Activated T-cell treated with anti-CD3 and anti-CD28 coated beads for 1 hour (primary cell): ENCODE data around the gene NOL6.
A peak's percentile ranks its signal among the peaks of the same experiment; 100 is the strongest.
"Not testable (repeated sequence)": the region's sequence is repeated elsewhere in the genome, so short reads cannot be mapped to it uniquely, and the experiment has no call there.

ENCODE experiments used
- DNase-seq: peaks from one replicate; pipeline ENCODE4 v3.0.0-alpha.2; 2020; ENCODE audit warnings: low read depth

Gene NOL6

DNA sequence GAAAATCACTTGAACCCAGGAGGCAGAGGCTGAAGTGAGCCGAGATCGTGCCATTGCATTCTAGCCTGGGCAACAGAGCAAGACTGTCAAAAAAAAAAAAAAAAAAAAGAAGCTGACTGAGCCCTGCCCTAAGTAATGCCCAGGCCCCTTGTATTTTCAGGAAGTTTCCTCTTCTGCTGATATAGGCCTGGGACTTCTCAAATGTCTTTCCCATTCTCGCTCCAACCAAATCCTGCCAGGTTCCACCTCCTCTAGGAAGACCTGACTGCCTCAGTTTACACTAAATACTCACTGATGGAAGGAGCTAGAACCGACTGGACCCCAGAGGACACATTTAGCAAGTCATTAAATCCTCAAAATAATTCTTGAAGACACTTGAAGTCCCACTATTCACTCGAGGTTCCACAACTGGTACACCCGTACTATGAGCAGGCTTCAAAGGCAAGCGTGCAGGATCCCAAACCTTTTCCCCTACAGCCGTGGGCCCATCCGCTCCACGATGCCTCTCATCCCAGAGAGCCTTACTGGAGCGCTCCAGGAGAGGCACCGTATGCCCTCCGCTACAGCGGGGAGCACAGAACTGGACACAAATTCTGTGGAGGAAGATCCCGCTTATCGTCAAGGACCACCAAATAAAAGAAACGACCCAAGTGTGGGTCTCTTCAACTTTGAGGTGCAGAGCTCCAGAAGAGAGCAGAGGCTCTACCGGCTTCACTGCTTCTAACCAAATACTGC lies 676 bp downstream of the NOL6 start:
- no peak for DNase-seq

GRCh38 chr9:33472171-33472880 lies 1.4 kb downstream of the NOL6 start:
- DNase-seq: no peak

DNA sequence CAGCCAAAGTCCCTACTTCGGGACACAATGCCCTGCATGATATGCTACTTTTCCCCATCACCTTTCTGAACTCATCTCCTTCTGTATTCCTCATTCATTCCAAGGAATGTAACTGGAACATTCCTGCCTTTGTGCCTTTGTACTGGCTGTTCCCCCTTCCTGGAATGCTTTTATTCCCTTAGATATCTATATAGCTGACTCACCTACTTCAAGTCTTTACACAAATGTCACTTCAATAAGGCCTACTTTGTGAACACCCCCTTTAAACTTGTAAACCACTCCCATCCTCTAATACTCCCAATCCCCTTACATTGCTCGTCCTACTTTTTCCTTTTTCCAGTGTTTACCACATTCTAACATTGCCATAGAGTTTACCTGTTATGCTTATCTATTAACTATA lies 2.4 kb downstream of the NOL6 start:
- DNase-seq: no peak

DNA sequence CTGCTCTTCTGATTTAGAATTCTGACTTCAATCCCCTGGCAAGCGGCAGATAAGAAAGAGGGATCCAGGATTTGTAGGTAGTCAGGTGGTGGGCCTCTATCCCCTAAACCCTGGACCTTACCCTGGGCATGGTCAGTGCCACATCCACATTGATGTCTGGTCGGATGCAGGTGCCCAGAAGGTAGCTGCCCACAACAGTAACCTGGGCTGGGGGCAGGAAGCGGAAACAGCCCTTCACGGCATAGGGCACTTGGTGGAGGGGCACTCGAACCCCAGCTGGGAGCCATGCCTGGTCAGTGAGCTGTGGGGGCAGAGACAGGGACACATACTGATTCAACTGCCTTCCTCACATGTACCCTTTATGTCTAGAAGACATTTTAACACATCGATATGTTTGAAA lies 3.8 kb downstream of the NOL6 start:
- DNase-seq: no peak

DNA sequence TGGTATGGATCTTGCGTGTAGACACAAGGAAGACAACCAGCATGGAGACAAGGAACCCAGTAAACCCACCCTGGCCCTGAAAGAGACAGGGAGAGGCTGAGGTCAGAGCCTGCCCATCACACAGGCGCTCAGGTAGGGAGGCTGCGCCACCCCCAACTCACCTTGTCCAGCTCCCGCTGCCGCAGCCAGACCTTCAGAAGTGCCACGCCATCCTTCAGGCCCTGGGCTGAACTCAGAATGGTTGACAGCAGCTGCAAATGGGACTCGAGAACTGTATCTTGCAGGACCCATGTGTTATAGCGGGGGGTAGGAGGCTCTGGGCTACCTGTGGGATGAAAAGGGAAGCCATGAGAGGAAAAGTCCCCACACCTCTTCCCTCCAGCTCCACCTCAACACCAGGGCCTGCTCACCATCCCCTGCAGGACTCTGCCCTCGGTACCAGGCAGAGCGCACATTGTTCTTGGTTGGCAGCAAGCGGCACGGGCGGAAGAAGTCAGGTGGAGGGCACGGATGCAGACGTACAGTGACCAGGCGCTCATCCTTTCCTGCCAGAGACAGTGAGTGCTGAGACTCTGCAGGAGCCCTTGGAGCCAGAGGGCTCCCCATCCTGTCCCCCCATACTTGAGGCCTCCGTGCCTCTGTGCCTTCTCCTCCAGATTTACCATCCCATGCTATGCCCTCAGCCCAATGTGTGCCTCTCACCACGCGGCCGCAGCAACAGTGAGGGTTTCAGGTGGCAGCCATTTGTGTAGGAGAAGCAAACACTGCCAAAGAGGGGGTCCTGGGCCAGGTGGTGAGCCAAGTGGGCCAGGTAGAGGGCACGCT lies 4.7 kb downstream of the NOL6 start:
- DNase-seq: no peak

DNA sequence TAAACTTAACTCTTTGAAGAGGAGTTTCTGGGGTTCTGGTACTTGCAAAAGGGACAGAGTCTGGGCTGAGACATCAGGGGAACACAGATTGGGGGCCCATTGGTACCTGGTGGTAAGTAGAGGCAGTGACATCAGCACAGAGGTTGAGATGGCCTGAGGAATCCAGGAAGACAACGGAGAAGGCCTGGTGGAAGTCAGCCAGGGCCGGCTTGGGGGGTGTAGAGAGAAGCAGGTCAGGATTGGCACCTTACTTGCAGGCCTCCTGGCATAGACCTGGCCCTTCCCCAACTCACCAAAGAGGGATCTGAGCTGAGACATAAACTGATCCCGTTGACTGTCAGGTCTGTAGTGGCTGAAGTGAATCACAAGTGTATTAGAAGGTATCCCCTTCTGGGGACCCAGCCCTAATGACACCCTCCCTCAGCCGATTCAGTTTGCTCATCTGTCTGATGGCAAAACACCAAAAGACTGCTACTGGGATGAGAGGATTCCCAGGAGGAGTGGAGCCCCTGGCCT lies 5.5 kb downstream of the NOL6 start:
- DNase-seq: no peak

DNA sequence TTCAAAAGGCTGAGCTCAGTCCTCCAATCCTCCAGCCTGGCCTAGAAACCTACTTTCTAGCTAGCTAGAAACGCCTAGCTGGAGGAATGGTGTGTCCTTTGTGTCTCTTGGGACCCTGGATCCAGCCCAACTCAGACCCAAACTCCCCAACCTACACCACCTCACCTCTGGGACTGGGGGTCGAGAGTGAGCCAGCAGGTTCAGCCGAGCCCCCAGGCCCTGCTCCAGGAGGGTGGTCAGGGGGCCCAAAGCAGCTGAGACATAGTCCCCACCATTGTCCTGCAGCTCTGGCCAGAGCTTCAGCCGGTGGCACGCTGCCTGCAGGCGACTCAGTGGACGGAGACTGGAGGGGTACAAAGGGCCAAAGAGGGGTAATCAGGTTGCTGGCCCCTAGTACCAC lies 6.2 kb downstream of the NOL6 start:
- no peak for DNase-seq

GRCh38 chr9:33466565-33467495 lies 6.9 kb downstream of the NOL6 start:
- DNase-seq: peak; percentile 72

DNA sequence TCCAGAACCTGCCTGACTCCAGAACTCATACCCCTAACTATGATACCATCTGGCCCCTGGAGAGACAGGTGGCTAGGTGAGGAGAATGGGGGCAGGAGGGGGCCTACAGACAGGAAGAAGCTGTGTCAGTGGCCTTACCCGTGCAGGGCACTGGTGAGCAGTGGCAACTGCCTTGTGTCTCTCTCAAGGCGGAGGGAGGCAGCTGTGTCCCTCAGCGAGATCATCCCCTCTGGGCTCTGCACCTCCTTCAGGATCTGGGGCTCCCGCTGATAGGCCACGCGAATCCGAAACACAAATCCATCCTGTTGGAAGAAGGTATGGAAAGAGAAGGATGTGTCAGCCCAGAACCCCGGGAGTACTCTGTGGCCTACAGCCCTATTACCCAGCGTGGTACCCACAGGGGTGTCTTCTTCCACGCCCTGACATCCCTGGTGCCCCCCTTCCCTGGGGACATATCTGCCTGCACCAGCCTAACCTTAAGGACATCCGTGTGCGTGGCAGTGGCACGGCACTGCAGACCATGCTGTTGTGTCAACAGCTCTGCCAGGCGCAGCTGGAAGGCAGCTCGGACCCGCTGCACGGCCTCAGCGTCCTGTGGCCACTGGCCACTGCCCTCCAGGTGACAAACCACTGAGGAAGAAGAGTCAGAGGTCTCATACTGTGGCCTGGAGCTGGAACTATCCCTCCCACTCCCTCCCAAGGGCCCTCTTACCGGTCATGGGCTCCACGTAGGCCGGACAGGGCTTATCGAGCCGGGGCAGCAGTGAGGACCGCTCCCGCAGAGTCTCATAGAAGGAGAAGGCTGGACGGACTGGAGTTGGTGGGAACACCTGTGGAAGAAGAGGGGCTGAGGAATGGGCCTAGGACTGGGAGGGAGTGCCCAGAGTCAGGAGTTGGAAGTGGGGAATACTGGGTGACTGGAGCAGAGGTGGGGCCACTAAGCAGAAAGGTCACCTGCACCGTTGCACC lies 7.8 kb downstream of the NOL6 start:
- DNase-seq: no peak

DNA sequence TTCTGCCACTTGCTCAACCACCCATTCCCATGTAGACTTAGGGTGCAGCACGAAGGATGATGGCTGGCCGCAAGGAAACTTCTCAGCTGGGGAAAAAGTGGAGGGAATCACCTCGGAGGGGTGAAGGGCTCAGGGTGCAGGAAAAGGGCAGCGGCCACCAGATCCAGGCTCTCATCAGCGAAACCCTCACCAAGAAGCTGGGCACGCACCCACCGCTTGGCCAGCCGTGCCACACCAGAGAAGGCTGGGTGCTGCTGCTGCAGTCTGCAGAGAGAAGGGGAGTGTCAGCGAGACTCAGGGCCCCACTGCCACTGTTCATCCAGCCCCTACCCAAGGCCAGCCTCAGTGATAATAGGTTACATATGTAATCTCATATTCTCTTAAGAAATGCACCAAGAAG lies 8.6 kb downstream of the NOL6 start:
- no peak for DNase-seq

DNA sequence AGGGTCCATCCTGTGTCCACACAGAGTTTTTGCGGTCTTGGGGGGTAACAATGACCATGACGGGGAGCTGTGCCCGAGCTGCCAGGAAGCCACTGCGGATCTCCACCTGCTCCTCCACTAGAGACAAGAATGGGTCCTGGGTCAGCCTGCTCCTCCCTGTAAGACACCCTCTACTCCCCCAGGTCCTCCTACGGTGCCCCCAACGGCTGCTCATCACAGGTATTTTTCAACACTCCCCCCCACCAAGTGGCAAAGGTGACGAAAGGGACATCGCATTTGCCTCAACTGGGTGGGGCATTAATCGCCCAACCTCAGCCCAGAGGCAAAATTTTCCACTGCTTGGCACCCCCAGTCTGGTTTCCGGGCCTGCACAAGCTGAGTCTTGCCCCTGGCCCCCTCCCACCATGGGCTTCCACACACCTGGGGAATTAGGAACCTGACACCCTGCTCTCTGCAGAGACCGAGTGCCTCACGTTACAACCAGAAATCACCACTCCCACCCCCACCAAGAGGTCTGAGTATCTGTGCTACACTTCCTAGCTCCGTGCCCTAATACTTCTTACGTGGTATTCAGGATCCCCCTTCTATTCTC lies 9.6 kb downstream of the NOL6 start:
- no peak for DNase-seq

DNA sequence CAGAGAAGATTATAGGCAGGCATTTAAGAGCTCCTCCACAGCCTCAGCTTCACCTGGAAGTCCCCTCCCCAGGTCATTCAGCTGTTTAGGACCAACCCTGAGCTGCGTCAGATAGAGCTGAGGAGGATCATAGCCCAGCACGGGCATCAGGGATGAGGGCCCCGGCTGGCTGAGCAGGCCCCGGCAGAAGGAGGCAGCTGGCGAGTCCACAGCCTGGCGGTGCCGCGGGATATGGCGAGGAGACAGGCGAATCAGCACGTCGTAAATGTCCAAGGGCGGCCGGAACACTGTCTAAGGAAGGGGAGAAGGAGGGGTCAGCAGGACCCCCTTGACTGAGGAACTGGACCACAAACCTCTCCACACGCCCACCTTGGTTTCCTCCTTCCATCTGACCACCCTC lies 10.6 kb downstream of the NOL6 start:
- DNase-seq: no peak

DNA sequence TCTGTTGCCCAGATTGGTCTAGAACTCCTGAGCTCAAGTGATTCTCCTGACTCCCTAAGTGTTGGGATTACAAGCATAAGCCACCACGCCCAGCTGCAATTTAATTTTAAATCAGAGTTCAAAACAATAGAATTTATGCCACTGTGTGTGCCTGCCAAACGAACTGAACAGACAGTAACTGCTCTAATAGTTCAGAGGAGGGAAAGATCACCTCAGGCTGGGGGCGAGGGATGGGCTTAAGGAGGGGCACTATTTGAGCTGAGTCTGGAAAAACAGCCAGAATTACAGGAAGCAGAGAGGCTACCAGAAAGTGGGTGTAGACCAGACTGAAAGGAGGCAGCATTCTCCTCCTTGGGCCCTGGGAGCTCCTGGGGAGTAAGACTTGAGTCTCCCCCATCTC lies 12.2 kb downstream of the NOL6 start:
- no peak for DNase-seq

DNA sequence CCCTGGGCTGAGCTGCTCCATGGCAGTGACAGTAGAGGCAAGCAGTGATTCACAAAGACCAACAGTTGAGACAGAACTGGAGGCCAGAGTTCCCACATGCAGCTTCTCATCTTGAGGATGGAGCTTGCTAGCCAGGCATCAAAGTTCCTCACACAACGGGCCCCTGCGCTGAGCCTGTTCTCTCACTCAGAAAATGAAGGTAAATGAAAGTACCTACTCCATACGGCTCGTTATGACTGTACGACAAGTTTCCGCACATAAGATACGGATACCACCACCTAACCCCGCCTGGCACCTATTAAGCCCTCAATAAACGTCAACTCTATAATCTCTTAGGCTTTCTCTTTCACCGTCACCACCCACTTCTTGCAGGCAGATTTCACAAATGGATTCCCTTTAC lies 12.9 kb downstream of the NOL6 start:
- no peak for DNase-seq

- DNase-seq: no peak
These were observed 14.6 kb downstream of the NOL6 start for GRCh38 chr9:33459115-33459514.

DNA sequence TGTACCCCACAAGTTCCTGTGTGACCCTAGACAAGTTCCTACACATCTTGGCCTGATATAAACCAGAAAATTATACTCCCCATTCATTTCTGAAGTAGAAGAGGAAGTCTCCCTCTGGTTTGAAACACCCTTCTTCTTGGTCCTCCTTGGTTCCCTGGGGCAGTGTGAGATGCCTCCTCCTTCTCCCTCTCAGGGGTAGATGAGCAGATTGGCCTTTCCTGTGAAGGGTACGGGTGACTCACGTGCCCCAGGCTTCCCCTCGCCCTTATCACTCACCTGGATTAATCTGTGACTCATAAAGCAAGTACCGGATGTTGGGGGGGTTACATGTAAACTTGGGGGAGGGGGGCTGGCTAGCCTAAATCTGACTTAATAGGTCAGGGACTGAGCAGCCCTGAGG lies 15.3 kb downstream of the NOL6 start:
- peak; percentile 53 for DNase-seq

GRCh38 chr9:33455945-33456344 lies 17.8 kb downstream of the NOL6 start:
- no peak for DNase-seq

GRCh38 chr9:33455456-33455855 lies 18.3 kb downstream of the NOL6 start:
- not testable (repeated sequence) for DNase-seq

GRCh38 chr9:33454661-33455026 lies 19.1 kb downstream of the NOL6 start:
- DNase-seq: not testable (repeated sequence)
